ENCODE results near the gene TMEM108.

DNA sequence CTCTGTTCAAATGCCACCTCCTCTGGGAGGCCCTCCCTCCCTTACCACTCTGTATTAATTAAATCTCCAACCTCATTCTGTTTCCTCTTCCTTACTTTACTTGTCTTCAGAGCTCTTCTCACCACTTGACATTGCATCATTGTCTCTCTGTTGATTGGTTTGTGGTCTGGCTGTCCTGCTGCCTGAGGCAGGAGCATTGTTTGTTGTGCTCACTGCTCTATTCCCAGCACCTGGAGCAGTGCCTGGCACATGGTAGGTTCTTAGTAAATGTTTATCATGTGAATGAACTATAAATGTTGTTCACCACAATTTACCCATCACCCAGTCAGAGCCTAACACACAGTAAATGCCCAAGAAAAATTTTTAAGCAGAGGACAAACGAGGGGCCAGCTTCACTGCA is 355.0 kb downstream of the TMEM108 start:
- no peak for TF ChIP-seq CTCF (IDR thresholded peaks at IDR 0.05)
- no peak for TF ChIP-seq POLR2AphosphoS5 (IDR thresholded peaks at IDR 0.05)
